Hematopoietic multipotent progenitor cell treated with erythropoietin and hydrocortisone succinate and interleukin-3 and kit ligand, for 15 days (in vitro differentiated cells): ENCODE data around the gene STAU1.
"Not testable (repeated sequence)": the region's sequence is repeated elsewhere in the genome, so short reads cannot be mapped to it uniquely, and the experiment has no call there.

Experiments
- DNase-seq: peaks from one replicate; pipeline ENCODE4 v3.0.0-alpha.2; 2015; ENCODE audit warnings: low spot score

STAU1 gene

GRCh38 chr20:49187851-49188641 lies at the start of gene STAU1:
TSS of gene STAU1 (minus strand) at chr20:49188334. CDS start at chr20:49166201, 22,133 bp downstream.
- DNase-seq: peak; percentile 96

GRCh38 chr20:49237531-49237930 lies 49.4 kb upstream of the STAU1 start:
- DNase-seq: no peak

DNA sequence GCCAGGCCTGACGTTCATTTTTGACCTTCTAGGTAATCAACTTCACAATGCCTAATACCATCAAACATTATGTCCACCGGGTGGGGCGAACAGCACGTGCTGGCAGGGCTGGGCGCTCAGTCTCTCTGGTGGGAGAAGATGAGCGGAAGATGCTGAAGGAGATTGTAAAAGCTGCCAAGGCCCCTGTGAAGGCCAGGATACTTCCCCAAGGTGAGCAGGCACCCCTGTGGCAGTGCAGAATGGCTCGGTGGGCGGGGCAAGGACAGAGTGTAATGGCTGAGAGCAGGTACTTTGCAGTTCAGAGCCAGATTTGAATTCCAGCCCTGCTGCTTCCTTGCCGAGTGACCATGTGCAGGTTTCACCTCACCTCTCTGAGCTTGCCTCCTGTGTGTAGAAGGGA lies 48.2 kb upstream of the STAU1 start:
- DNase-seq: no peak

- no peak for DNase-seq
Measured at GRCh38 chr20:49234831-49235230, 46.7 kb upstream of the STAU1 start.

GRCh38 chr20:49233226-49233625 lies 45.1 kb upstream of the STAU1 start:
- no peak for DNase-seq

DNA sequence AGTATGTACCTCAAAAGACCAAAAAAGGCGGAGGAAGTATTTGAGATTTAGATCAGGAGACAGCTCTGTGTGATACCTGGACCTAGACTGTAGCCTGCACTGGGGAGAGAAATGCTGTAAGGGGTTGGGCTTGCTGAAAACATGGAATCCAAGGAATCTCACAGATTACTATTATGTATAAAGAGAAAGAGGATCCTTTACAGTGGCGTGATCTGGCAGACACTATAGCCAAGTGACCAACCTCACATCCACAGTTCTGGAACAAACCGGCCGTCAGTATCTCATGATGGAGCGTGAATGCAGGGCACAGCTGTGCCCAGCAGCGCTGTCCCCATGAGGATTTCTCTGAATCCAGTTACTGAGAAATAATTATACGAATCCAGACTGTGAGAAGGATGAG lies 43.3 kb upstream of the STAU1 start:
- no peak for DNase-seq

- no peak for DNase-seq
Measured at GRCh38 chr20:49230561-49231133, 42.5 kb upstream of the STAU1 start.

GRCh38 chr20:49230021-49230420 lies 41.9 kb upstream of the STAU1 start:
- DNase-seq: no peak

DNA sequence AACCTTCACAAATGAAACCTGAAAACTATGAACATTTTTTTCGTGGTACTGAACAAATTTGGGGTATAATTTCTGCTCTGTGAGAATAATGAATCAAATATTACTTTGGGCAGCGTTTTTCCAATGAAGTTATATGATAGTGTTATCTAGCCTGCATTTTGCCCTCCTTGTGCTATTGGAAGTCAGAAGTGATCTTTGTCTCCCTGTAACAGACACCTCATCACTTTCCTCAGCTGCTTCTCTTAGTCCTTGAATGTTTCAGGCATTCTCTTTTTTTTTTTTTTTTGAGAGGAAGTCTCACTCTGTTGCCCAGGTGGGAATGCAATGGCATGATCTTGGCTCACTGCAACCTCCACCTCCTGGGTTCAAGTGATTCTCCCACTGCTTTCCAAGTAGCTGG lies 41.2 kb upstream of the STAU1 start:
- no peak for DNase-seq

DNA sequence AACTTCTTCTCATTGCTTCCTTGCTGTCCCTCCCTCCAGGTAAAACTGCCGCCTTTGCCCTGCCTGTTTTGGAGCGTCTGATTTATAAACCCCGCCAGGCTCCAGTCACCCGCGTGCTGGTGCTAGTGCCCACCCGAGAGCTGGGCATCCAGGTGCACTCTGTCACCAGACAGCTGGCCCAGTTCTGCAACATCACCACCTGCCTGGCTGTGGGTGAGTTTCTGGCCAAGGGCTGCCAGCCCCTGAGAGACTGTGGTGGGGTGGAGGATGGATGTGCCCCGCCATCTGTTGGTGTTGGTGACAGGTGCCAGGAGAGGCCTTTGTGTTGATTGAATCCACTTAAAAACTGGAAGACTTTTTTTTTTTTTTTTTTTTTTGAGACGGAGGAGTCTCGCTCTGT lies 40.5 kb upstream of the STAU1 start:
- DNase-seq: no peak

DNA sequence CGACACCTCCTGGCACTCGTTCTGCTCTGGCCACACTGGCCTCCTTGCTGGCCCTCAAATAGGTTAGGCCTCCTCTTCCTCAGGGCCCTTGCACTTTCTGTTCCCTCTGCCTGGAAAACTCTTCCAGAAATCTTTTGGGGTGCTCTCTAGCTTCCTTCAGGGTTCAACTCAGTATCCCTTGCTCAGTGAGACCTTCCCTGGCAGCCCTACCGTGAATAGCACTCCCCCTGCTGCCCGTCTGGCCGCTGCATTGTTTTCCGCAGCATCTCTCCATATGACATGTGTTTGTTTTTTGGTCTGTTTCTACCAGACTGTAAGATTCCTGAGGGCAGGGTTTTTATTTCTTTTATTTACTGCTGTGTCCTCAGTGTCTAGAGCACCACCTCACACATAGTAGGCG lies 37.8 kb upstream of the STAU1 start:
- DNase-seq: no peak

DNA sequence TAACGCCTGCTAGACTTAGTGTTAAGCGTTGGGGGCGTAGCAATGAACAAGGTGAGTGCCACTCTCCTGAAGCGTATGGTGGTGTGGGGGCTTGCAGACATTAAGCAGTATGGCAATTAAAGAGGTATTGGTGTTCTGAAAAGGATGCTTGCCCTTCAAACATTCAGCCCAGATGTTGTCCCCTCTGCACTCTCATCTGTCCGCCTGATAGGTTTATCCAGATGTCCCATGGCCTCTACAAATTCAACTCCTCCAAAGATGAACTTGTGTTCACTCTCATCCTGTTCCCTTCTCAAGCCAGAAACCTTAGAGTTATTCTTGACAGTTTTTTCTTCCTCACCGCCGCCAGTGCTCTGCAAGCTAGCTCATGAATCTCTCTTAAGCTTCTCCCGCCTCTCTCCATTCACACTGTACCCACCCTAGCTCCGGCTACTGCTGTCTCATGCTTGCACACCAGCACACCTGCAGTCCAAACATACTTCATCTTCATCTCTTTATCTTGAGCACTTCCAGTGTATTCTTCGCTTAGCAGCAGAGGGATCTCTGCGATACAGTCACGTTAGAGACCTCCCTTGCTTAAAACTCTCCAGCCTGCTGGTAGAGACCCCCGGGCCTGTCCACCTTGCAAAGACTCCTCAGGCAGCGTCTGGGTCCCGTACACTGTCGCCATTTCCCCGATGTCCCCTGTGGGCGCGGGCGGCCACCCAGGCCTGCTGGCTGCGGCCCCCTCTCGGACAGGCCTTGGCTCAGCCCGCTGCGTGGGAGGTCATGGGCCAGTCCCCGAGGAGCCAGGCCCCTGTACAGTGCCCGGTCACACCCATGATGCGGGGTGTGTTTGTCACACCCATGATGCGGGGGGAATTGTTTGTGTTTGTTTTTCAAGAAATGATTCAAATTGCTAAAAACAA lies 32.0 kb upstream of the STAU1 start:
- no peak for DNase-seq

DNA sequence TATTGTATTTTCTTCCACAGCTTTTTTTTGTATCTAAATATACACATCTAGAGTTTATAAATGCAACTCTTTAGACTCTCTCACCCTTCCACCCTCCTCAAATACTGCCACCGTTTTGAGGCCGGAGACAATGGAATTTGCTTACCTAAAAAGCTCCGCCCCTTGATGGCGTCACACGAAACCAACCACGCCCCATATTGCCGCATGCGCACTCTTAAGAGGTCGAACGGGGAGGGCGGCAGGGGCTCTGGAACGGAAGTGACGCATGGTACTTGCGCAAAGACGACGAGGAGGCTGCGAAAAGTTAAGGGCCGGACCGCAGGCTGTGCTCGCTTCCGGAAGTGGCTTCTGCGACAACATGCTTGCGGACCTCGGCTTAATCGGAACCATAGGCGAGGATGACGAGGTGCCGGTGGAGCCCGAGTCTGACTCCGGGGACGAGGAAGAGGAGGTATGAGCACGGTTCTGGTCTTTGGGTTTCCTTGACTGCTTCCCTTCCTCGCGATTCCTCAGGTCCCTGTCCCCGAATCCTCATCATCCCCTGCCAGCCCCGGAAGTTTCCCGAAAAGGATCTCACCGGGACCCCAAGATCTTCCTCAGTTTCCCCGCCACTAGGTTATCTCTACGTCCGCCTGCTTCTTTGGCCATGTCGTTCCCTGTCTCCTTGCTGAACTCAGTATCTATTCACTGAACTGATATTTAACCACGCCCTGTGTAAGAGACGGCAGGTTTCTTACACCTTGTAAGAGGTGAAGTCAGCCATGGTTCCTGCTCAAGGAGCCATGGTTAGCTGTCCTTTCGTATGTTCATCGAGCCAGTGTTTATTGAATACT lies 31.2 kb upstream of the STAU1 start, which contains the start of gene DDX27:
Gene DDX27, plus strand, starts transcription at position 326 of the 833 bp plus-strand sequence. Its CDS starts 33 bp downstream, at position 359.
- DNase-seq: peak; percentile 98

DNA sequence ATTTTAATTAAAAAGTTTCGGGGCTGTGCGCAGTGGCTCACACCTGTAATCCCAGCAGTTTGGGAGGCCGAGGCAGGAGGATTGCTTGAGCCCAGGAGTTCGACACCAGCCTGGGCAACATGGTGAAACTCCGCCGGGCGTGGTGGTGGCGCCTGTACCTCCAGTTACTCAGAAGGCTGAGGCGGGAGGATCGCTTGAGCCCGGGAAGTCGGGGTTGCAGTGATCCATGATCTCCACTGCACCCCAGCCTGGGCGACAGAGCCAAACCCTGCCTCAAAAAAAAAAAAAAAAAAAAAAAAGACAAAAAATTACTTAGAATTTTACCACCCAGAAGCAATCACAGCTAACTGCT lies 30.6 kb upstream of the STAU1 start:
- not testable (repeated sequence) for DNase-seq

DNA sequence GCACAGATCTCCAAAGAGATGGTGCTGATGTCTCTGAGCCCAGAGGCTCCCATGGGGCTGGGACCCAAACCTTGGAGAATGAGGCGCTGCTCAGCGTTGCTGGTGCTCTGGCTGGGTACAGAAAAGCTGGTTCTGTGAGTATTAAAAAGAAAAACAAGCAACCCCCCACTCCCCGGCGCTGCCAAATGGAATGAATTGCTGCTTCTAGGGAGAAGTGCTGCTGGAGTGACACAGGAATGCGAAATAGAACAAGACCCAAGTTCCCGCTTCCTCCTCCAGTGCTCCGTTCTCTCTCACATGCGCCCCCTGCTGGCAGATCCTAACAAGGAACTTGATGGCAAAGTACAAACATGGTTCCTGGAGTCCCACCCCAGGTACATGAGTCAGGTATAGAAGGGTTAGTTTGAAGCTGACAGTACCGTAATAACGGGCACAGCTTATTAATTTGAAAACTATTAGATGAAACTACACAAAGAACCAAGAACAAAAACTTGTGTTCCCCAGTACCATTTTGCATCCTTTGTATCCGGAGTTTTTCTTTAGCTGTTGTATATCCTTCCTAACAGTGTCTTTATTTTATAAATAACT lies 29.0 kb upstream of the STAU1 start:
- peak; percentile 92 for DNase-seq

DNA sequence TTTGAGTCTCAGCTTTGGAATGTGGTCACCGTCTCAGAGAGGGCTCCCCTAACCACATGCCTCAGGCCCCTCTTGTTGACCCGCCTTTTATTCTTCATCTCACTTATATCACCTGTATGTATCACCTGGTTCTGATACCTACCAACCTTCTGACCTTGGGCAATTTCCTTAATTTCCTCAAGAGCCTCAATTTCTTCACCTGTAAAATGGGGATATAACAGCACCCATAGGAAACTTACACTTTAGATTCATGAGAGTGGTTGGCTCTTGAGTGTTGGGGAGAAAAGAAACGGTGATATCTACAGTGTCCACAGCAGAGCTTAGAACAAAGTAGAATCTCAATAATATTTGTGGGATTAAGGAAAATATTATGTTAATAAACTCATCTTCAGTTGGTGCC lies 27.1 kb upstream of the STAU1 start:
- no peak for DNase-seq

- DNase-seq: no peak
Measured at GRCh38 chr20:49214571-49214970, 26.4 kb upstream of the STAU1 start.

- no peak for DNase-seq
Measured at GRCh38 chr20:49210757-49211110, 22.6 kb upstream of the STAU1 start.

DNA sequence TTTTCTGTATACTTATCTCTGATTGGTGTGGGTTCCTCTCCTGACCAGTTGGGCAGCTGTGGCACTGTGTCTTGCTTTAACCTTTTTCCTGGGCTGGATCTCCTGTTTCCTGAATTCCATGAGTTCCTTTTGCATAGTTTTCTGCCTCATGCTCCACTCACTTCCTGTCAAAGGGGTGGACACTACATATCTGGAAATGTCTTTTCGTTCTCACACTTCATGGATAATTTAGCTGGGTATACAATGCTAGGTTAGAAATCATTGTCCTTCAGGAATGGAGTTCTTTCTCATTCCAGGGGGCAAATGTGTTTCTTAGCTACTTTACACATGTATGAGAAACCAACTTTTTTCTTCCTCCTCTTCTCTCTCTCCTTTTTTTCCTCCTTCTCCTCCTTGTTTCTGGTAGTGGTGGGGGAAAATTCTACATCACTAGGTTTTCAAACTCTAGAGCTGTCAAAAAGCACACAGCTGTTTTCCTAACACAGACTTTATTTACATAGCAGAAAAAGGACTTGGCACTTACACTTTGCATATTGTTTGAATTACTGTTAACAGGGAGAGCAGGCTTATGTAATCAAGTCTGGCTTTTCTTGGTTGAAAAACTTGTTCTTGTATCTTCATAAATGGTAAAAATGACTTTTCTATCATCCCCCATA lies 22.1 kb upstream of the STAU1 start:
- DNase-seq: no peak

- DNase-seq: no peak
Measured at GRCh38 chr20:49207076-49207475, 18.9 kb upstream of the STAU1 start.

GRCh38 chr20:49203746-49204145 lies 15.6 kb upstream of the STAU1 start:
- no peak for DNase-seq
